ENCODE measurements around the gene EIF6. TPM values are rescaled to one million over a fixed set of nuclear protein-coding genes. Genes with fewer than 3 reads are reported as not detected.

Gene EIF6
- total RNA-seq, 2 experiments from 2014 or later, result 110 to 124 TPM

DNA sequence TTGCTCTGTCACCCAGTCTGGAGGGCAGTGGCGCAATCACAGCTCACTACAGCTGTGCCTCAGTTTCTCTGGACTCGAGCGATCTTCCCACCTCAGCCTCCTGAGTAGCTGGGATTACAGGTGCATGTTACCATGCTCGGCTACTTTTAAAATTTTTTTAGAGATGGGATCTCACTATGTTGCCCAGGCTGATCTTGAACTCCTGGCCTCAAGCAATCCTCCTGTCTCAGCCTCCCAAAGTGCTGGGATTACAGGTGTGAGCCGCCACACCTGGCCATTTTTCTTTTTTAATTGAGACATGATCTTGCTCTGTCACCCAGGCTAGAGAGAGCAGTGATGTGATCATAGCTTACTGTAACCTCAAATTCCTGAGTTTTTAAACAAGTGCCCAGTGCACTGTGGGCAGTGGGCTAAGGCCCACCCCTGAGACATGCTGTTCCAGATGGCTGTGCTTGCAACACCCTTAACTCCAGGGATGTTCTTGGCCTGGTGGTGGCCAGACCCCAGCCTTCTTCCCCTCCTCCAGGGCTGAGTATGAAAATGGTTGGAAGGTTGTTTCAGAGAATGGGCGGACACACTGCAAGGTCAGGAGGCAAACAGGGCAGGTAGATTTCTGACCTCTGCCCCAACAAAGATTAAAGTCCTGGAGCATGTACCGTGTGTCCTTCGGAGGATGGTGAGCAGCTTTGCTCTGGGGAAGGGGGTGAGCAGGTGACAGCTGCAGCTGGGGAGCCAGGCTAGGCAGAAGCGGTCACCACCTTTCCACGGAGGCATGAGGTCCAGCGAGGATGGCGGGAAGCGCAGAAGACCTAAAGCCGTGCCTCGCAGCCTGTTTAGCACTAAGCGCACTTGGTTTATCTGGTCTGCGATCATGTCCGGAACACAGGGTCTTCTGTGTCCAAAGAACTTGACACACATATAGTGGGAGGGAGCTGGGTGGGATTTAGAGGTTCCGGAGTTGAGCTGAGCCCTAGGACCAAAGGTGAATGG lies 9.0 kb upstream of the EIF6 start:
- Mint-ChIP-seq H3K4me3 (no peak overlapping the region), H3K36me3 (ENCODE audit: low read depth) (no peaks in the 10 kb centered on the region), H3K27me3 (no peaks in the 10 kb centered on the region), H3K4me1 (no peaks in the 10 kb centered on the region), H3K9me3 (ENCODE audit: low read depth) (no peaks in the 10 kb centered on the region), H3K27ac (no peak overlapping the region)
- ATAC-seq (no peak), DNase-seq (no peak)
- CTCF ChIA-PET, result interaction anchor here (1.6 kb wide), 1 partner anchor 10 kb away, joined by 11 read pairs; no protein-coding TSS in a partner anchor
- POLR2A ChIA-PET, result no interaction called here
- intact Hi-C loops (cut with DNase I, micrococcal nuclease), result no loop called here

- Mint-ChIP-seq H3K9me3 (ENCODE audit: low read depth) (no peaks in the 10 kb centered on the region), H3K4me3 (no peak overlapping the region), H3K27ac (no peak overlapping the region), H3K27me3 (no peaks in the 10 kb centered on the region), H3K36me3 (ENCODE audit: low read depth) (no peaks in the 10 kb centered on the region), H3K4me1 (no peaks in the 10 kb centered on the region)
- no peak for ATAC-seq
- no peak for DNase-seq
- intact Hi-C loops (cut with DNase I, micrococcal nuclease), result no loop called here
- ChIA-PET POLR2A (no interaction called here), CTCF (interaction anchor here (0.9 to 1.6 kb wide), 2 partner anchors 11 to 20 kb away, joined by 3 to 11 read pairs; no protein-coding TSS in a partner anchor)
These were observed 8.1 kb upstream of the EIF6 start for GRCh38 chr20:35292504-35293285.

DNA sequence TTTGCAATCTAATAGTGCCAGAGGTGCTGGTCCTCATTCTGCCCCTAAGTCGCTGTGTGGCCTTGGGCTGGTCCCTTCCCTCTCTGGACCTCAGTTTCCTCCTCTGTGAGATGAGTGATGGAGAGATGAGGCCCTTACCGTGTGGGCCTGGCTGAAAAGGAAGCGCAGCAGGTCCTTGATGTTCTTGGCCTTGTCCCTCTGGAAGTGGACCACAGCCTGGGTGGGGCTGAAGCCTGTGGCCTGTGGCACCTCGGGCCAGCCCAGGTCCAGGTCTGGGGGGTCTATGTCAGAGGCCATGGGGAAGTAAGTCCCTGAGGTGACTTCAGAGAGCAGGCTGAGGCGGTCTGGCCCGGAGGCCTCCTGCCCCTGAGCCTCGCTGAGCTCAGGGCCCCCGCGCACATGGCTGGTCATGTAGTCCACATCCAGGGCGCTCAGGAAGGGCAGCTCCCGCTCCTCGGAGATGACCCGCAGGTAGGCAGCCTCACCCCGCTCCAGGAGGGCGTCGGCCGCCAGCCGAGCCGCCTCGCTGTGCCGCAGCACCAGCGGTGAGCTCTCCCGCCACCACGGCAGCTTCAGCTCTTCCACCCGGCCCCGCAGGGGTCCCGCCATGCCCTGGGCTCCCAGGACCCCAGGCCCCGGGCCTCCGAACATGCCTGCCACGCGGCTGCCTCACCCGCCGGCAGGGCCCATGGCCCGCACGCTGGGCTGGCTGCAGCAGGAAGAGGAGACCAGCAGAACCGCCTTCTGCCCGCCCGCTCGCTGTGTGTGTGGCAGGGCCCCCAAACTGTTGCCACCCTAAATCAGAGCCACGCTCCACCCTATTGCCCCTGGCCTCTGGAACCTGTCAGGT lies 7.3 kb upstream of the EIF6 start, which contains the start of gene FAM83C:
TSS of gene FAM83C (minus strand) at position 772 of the 850 bp plus-strand sequence. CDS start at position 651, 121 bp downstream.
- Mint-ChIP-seq H3K4me3 (no peak within 1 kb of the TSS), H3K9me3 (ENCODE audit: low read depth) (no peaks in the 10 kb centered on the region), H3K27ac (no peak within 1 kb of the TSS), H3K4me1 (no peaks in the 10 kb centered on the region), H3K27me3 (no peaks in the 10 kb centered on the region), H3K36me3 (ENCODE audit: low read depth) (no peaks in the 10 kb centered on the region)
- intact Hi-C loops (cut with DNase I, micrococcal nuclease), result no loop called here
- no peak for ATAC-seq
- CTCF ChIA-PET, result interaction anchor here (0.5 to 0.9 kb wide), 4 partner anchors 10 to 147 kb away, joined by 3 read pairs; no protein-coding TSS in a partner anchor
- DNase-seq, result no peak
- POLR2A ChIA-PET, result no interaction called here

- intact Hi-C loops (cut with DNase I, micrococcal nuclease), result no loop called here
- Mint-ChIP-seq H3K27me3 (no peaks in the 10 kb centered on the region), H3K27ac (no peak overlapping the region), H3K36me3 (ENCODE audit: low read depth) (no peaks in the 10 kb centered on the region), H3K4me3 (no peak overlapping the region), H3K9me3 (ENCODE audit: low read depth) (no peaks in the 10 kb centered on the region), H3K4me1 (peaks cover 2% of the 10 kb centered on the region)
- POLR2A ChIA-PET, result interaction anchor here (0.6 kb wide), 1 partner anchor 156 kb away, joined by 3 read pairs; no protein-coding TSS in a partner anchor
- no peak for DNase-seq
- CTCF ChIA-PET, result interaction anchor here (0.9 to 1.8 kb wide), 3 partner anchors 13 to 148 kb away, joined by 3 to 7 read pairs (median 3); no protein-coding TSS in a partner anchor
- ATAC-seq, result no peak
These were observed 6.4 kb upstream of the EIF6 start for GRCh38 chr20:35290887-35291417.

- Mint-ChIP-seq H3K27ac (no peak overlapping the region), H3K4me1 (peaks cover 7% of the 10 kb centered on the region), H3K4me3 (no peak overlapping the region), H3K27me3 (no peaks in the 10 kb centered on the region), H3K36me3 (ENCODE audit: low read depth) (no peaks in the 10 kb centered on the region), H3K9me3 (ENCODE audit: low read depth) (no peaks in the 10 kb centered on the region)
- intact Hi-C loops (cut with DNase I, micrococcal nuclease), result no loop called here
- no peak for ATAC-seq
- ChIA-PET POLR2A (no interaction called here), CTCF (interaction anchor here (0.6 to 1.8 kb wide), 3 partner anchors 13 to 150 kb away, joined by 3 to 7 read pairs (median 6); no protein-coding TSS in a partner anchor)
- DNase-seq, result no peak
These were observed 5.8 kb upstream of the EIF6 start for GRCh38 chr20:35290186-35290886.

- DNase-seq (no peak), ATAC-seq (no peak)
- Mint-ChIP-seq H3K36me3 (ENCODE audit: low read depth) (peaks cover 8% of the 10 kb centered on the region), H3K9me3 (ENCODE audit: low read depth) (no peaks in the 10 kb centered on the region), H3K27ac (no peak overlapping the region), H3K4me1 (peaks cover 13% of the 10 kb centered on the region), H3K27me3 (no peaks in the 10 kb centered on the region), H3K4me3 (no peak overlapping the region)
- intact Hi-C loops (cut with DNase I, micrococcal nuclease), result no loop called here
- ChIA-PET CTCF (no interaction called here), POLR2A (interaction anchor here (1.1 kb wide), 1 partner anchor 14 kb away, joined by 3 read pairs; no protein-coding TSS in a partner anchor)
These were observed 3.9 kb upstream of the EIF6 start for GRCh38 chr20:35288325-35289060.

DNA sequence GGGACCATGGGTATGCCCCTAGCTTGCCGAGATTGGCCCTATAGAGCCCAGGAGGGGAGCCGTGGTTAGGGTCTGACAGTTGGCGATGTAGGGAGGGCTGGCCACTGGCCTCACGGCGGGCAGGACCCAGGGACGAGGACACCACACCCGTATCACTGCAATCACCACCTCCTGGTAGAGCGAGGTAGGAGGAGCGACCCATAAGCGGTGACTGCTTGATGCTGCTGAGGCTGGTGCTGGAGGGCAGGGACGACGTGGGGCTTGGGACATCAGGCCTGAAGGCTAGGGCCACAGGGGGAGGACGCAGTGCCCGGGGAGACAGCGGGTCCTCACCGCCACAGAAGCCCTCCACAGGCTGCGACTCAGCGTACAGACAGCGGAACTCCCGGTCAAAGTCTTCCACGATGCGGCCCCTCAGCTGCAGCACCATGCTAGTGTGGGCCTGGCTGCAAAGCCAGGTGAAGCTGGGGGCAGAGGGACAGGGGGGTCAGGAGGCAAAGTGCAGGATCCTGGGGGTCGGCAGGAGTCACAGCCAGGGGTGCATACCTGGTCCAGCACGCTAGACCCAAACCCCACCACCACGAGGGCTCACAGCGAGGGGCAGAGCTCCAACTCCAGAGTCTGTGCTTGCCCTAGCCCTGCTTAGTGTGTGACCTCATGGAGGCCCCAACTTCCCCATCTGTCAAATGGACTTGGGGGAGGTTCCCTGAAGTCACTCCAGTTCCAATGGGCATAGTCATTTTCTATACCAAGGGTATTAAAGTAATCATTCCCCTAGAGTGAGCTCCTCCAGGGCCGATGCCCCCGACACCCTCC lies 3.1 kb upstream of the EIF6 start:
- H3K27ac Mint-ChIP-seq, result no peak overlapping the region
- no peak for DNase-seq
- intact Hi-C loops (cut with DNase I, micrococcal nuclease), result no loop called here
- H3K36me3 Mint-ChIP-seq (ENCODE audit: low read depth), result peaks cover 12% of the 10 kb centered on the region
- H3K4me1 Mint-ChIP-seq, result peaks cover 17% of the 10 kb centered on the region
- no peak overlapping the region for H3K4me3 Mint-ChIP-seq
- ATAC-seq, result no peak
- CTCF ChIA-PET, result no interaction called here
- POLR2A ChIA-PET, result no interaction called here
- no peaks in the 10 kb centered on the region for H3K27me3 Mint-ChIP-seq
- no peaks in the 10 kb centered on the region for H3K9me3 Mint-ChIP-seq (ENCODE audit: low read depth)

DNA sequence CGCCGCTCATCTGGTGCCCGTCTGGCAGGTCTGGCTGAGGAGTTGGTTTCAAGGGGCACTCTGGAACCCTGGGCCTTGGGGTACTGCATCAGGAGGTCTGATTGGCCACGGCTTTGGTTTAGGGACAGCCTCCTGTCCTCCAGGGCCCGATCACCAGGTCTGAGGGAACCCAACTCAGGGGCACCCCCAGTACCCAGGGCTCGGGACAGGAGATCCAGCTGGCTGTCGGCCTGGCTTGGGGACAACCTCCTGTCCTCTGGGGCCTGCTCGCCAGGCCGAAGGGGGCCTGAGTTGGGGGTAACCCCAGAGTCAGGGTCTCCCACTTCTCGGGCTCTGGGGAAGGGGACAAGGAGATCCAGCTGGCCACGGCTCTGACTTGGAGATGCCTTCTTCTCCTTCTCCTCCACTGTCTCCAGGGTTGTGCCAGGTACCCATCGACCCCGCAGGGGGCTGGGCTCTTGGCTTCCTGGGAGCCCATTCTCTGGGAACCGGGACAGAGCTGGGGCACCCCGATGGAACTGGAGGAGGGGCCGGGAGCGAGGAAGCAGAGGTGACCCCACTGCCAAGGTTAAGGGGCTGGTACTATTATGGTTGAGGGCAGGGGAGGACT lies 2.4 kb upstream of the EIF6 start:
- peaks cover 18% of the 10 kb centered on the region for H3K36me3 Mint-ChIP-seq (ENCODE audit: low read depth)
- H3K27me3 Mint-ChIP-seq, result no peaks in the 10 kb centered on the region
- ATAC-seq, result no peak
- no peak overlapping the region for H3K27ac Mint-ChIP-seq
- H3K4me3 Mint-ChIP-seq, result no peak overlapping the region
- H3K9me3 Mint-ChIP-seq (ENCODE audit: low read depth), result no peaks in the 10 kb centered on the region
- CTCF ChIA-PET, result interaction anchor here (0.6 to 1.4 kb wide), 2 partner anchors 15 to 16 kb away, joined by 5 to 6 read pairs; no protein-coding TSS in a partner anchor
- no peak for DNase-seq
- H3K4me1 Mint-ChIP-seq, result peaks cover 21% of the 10 kb centered on the region
- POLR2A ChIA-PET, result no interaction called here
- intact Hi-C loops (cut with DNase I, micrococcal nuclease), result no loop called here

Data from activated CD4-positive, alpha-beta T cell treated with anti-CD3 and anti-CD28 coated beads for 36 hours (primary cell).